SK-N-SH treated with all-trans-retinoic acid at 6 μM for 48 hours (cell line): ENCODE measurements around the gene GUCA2A.

Source experiments
- ZC3H10 ChIP-seq: fragments of 250-450 bp; sonication (Bioruptor Pico); IDR thresholded peaks from 2 replicates; pipeline ENCODE4 v1.5.1; 2021; ENCODE audit warnings: mild to moderate bottlenecking, moderate library complexity
- ZNF8 ChIP-seq: fragments of 450-650 bp; formaldehyde crosslinking; IDR thresholded peaks from 2 replicates; pipeline ENCODE4 v1.5.0; 2020; ENCODE audit warnings: mild to moderate bottlenecking, moderate library complexity
- TF ChIP-seq, protein P1 (sequence below): fragments of 250-450 bp; sonication (Bioruptor Pico); IDR thresholded peaks from 2 replicates; pipeline ENCODE4 v1.8.0; 2020; ENCODE audit warnings: mild to moderate bottlenecking, moderate library complexity, borderline replicate concordance

DNA sequence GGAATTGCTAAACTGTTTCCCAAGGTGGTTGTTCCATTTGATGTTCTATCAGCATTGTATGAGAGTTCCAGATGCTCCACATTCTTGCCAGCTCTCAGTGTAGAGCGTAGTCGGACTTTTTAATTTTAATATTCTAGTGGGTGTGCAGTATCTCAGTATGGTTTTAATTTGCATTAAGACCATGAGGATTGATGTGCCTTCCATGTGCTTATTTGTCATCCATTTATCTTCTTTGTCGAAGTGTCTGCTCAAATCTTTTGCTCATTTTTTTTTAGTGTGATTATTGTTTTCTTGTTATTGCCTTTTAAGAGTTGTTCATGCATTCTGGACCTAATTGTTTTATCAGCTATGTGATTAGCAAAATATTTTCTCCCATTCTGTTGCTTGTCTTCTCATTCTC lies 25.1 kb downstream of the GUCA2A start:
- no peak for TF ChIP-seq ZNF8 (CRISPR knock-in tag)
- no peak for TF ChIP-seq ZC3H10 (CRISPR knock-in tag)
- TF ChIP-seq, protein P1, sequence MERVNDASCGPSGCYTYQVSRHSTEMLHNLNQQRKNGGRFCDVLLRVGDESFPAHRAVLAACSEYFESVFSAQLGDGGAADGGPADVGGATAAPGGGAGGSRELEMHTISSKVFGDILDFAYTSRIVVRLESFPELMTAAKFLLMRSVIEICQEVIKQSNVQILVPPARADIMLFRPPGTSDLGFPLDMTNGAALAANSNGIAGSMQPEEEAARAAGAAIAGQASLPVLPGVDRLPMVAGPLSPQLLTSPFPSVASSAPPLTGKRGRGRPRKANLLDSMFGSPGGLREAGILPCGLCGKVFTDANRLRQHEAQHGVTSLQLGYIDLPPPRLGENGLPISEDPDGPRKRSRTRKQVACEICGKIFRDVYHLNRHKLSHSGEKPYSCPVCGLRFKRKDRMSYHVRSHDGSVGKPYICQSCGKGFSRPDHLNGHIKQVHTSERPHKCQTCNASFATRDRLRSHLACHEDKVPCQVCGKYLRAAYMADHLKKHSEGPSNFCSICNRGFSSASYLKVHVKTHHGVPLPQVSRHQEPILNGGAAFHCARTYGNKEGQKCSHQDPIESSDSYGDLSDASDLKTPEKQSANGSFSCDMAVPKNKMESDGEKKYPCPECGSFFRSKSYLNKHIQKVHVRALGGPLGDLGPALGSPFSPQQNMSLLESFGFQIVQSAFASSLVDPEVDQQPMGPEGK = no peak
